Neural cell (in vitro differentiated cells): Measurements from ENCODE around the gene THRAP3. TPM values are rescaled to one million over a fixed set of nuclear protein-coding genes. Genes with fewer than 3 reads are reported as not detected.

Experiments used
- H2AFZ ChIP-seq: fragments of 200-600, 300-800 bp; sonication (generic), shearing (Covaris generic); 2 replicates; pipeline ENCODE4 v1.6.0; 2014; ENCODE audit warnings: low read depth, mild to moderate bottlenecking, antibody characterized with exemption, low read length, moderate library complexity
- H3F3A ChIP-seq: fragments of 200-600 bp; shearing (Covaris generic); 2 replicates; pipeline ENCODE4 v1.6.1; 2016; ENCODE audit warnings: mild to moderate bottlenecking, moderate library complexity, mixed read lengths, antibody characterized with exemption, low read length; ENCODE audit not compliant: insufficient read depth, poor library complexity, severe bottlenecking
- H3K27ac ChIP-seq: fragments of 200-600, 300-800 bp; sonication (generic), shearing (Covaris generic); 2 replicates; pipeline ENCODE4 v1.5.1; 2014; ENCODE audit warnings: mild to moderate bottlenecking, low read length, moderate library complexity
- H3K27me3 ChIP-seq: fragments of 300-800, 200-600 bp; sonication (generic), shearing (Covaris generic); 2 replicates; pipeline ENCODE4 v1.6.0; 2014; ENCODE audit warnings: mild to moderate bottlenecking, low read depth, low read length, moderate library complexity; ENCODE audit not compliant: insufficient read depth
- H3K36me3 ChIP-seq: fragments of 300-800, 200-600 bp; sonication (generic), shearing (Covaris generic); 2 replicates; pipeline ENCODE4 v1.5.1; 2014; ENCODE audit warnings: mild to moderate bottlenecking, antibody characterized with exemption, low read length, moderate library complexity; ENCODE audit not compliant: insufficient read depth
- H3K4me2 ChIP-seq: fragments of 300-800, 200-600 bp; sonication (generic), shearing (Covaris generic); 2 replicates; pipeline ENCODE4 v1.6.0; 2014; ENCODE audit warnings: mild to moderate bottlenecking, low read length
- H3K4me3 ChIP-seq: fragments of 300-800, 200-600 bp; sonication (generic), shearing (Covaris generic); 2 replicates; pipeline ENCODE4 v1.5.1; 2014; ENCODE audit warnings: mild to moderate bottlenecking, low read length, moderate library complexity
- H3K79me2 ChIP-seq: fragments of 200-600 bp; shearing (Covaris generic); replicated peaks from 2 replicates; pipeline ENCODE4 v1.6.0; 2014; ENCODE audit warnings: mild to moderate bottlenecking, low read length, moderate library complexity; ENCODE audit not compliant: insufficient read depth
- H3K9ac ChIP-seq: fragments of 300-800, 200-600 bp; sonication (generic), shearing (Covaris generic); 2 replicates; pipeline ENCODE4 v1.6.1; 2016; ENCODE audit warnings: mild to moderate bottlenecking, low read length, mixed read lengths
- H3K9me2 ChIP-seq: fragments of 200-600 bp; shearing (Covaris generic); 2 replicates; pipeline ENCODE4 v1.6.1; 2016; ENCODE audit warnings: mild to moderate bottlenecking, low read length, mixed read lengths; ENCODE audit not compliant: insufficient read depth
- H3K9me3 ChIP-seq: fragments of 200-600, 300-800 bp; sonication (generic), shearing (Covaris generic); 2 replicates; pipeline ENCODE4 v1.6.1; 2016; ENCODE audit warnings: mild to moderate bottlenecking, mixed run types, low read length, moderate library complexity, mixed read lengths
- H4K20me1 ChIP-seq: fragments of 200-600 bp; shearing (Covaris generic); 2 replicates; pipeline ENCODE4 v1.6.1; 2016; ENCODE audit warnings: mild to moderate bottlenecking, mixed run types; ENCODE audit not compliant: insufficient read depth
- EP300 ChIP-seq: fragments of 450-650 bp; conservative IDR thresholded peaks from 2 replicates; pipeline ENCODE4 v1.6.1; 2014; ENCODE audit warnings: antibody characterized with exemption, mild to moderate bottlenecking, moderate library complexity; ENCODE audit not compliant: poor library complexity, severe bottlenecking
- EZH2 ChIP-seq: fragments of 200-600, 300-800 bp; shearing (Covaris generic), sonication (generic); IDR thresholded peaks from 2 replicates; pipeline ENCODE4 v1.6.1; 2014; ENCODE audit warnings: antibody characterized with exemption, low read length, borderline replicate concordance, mild to moderate bottlenecking; ENCODE audit not compliant: insufficient read depth, poor library complexity, severe bottlenecking
- MXI1 ChIP-seq: fragments of 450-650 bp; conservative IDR thresholded peaks from 2 replicates; pipeline ENCODE4 v1.6.1; 2014; ENCODE audit warnings: antibody characterized with exemption, mild to moderate bottlenecking; ENCODE audit not compliant: poor library complexity, severe bottlenecking
- POLR2AphosphoS5 ChIP-seq: IDR thresholded peaks from 2 replicates; pipeline ENCODE4 v1.6.1; 2012
- RAD21 ChIP-seq: fragments of 450-650 bp; conservative IDR thresholded peaks from 2 replicates; pipeline ENCODE4 v1.6.1; 2014; ENCODE audit warnings: antibody characterized with exemption, mild to moderate bottlenecking, moderate library complexity
- SMC3 ChIP-seq: fragments of 450-650 bp; conservative IDR thresholded peaks from 2 replicates; pipeline ENCODE4 v1.6.1; 2014; ENCODE audit warnings: antibody characterized with exemption, mild to moderate bottlenecking, moderate library complexity; ENCODE audit not compliant: poor library complexity
- TAF1 ChIP-seq: IDR thresholded peaks from 2 replicates; pipeline ENCODE4 v1.6.1; 2012; ENCODE audit warnings: low read depth
- polyA plus RNA-seq: library from polyadenylated mRNA; depleted of rRNA; stranded (reverse); fragments of >200 nt; gene quantifications from 2 replicates; pipeline ENCODE4 v1.2.3, GENCODE V29; 2014
- TF ChIP-seq, protein P1 (sequence below): IDR thresholded peaks from 2 replicates; pipeline ENCODE4 v1.6.1; 2012; ENCODE audit warnings: borderline replicate concordance
- TF ChIP-seq, protein P2 (sequence below): fragments of 450-650 bp; IDR thresholded peaks from 2 replicates; pipeline ENCODE4 v1.5.1; 2014; ENCODE audit warnings: antibody characterized with exemption, mild to moderate bottlenecking, moderate library complexity; ENCODE audit not compliant: poor library complexity, severe bottlenecking

The THRAP3 gene
- polyA plus RNA-seq, 1 donor from 2014 or later: 54.4 TPM

DNA sequence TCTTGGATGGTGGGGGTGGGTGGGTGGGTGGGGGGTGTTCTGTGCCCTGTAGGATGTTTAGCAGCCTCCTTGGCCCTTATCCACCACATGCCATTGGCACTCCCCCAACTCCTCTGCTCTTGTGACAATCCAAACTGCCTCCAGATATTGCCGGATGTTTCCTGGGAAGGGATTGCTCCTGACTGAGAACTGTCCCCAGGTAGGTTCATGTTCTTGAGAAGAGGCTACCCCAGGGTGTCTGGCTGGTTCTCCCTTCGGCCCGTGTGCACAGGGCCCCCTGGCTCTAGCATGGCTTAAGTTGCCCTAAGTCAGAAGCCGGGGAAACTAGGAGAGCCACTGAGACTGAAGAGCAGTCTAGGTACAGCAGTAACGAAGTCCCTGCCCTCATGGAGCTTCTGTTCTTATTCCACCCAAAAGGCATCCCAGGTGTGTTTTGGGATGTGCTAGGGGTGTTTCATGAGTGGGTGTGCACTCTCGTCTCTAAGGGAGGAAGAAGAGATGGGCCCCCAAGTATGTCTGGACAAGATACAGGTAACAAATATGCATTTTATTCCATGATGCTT lies 19.8 kb upstream of the THRAP3 start:
- Histone ChIP-seq H3F3A (no peaks in the 10 kb centered on the region), H3K9ac (no peak overlapping the region), H3K27ac (no peak overlapping the region), H4K20me1 (no peaks in the 10 kb centered on the region), H3K27me3 (no peaks in the 10 kb centered on the region), H3K36me3 (no peaks in the 10 kb centered on the region), H3K79me2 (no peaks in the 10 kb centered on the region), H3K9me2 (no peaks in the 10 kb centered on the region), H3K4me3 (no peak overlapping the region), H3K4me2 (no peak overlapping the region), H3K9me3 (no peaks in the 10 kb centered on the region), H2AFZ (no peak overlapping the region)
- TF ChIP-seq, protein P1, sequence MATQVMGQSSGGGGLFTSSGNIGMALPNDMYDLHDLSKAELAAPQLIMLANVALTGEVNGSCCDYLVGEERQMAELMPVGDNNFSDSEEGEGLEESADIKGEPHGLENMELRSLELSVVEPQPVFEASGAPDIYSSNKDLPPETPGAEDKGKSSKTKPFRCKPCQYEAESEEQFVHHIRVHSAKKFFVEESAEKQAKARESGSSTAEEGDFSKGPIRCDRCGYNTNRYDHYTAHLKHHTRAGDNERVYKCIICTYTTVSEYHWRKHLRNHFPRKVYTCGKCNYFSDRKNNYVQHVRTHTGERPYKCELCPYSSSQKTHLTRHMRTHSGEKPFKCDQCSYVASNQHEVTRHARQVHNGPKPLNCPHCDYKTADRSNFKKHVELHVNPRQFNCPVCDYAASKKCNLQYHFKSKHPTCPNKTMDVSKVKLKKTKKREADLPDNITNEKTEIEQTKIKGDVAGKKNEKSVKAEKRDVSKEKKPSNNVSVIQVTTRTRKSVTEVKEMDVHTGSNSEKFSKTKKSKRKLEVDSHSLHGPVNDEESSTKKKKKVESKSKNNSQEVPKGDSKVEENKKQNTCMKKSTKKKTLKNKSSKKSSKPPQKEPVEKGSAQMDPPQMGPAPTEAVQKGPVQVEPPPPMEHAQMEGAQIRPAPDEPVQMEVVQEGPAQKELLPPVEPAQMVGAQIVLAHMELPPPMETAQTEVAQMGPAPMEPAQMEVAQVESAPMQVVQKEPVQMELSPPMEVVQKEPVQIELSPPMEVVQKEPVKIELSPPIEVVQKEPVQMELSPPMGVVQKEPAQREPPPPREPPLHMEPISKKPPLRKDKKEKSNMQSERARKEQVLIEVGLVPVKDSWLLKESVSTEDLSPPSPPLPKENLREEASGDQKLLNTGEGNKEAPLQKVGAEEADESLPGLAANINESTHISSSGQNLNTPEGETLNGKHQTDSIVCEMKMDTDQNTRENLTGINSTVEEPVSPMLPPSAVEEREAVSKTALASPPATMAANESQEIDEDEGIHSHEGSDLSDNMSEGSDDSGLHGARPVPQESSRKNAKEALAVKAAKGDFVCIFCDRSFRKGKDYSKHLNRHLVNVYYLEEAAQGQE: no peak
- TF ChIP-seq EP300 (no peak), SMC3 (no peak), EZH2 (no peak), MXI1 (no peak), TAF1 (no peak), POLR2AphosphoS5 (no peak), RAD21 (no peak)
- TF ChIP-seq, protein P2, sequence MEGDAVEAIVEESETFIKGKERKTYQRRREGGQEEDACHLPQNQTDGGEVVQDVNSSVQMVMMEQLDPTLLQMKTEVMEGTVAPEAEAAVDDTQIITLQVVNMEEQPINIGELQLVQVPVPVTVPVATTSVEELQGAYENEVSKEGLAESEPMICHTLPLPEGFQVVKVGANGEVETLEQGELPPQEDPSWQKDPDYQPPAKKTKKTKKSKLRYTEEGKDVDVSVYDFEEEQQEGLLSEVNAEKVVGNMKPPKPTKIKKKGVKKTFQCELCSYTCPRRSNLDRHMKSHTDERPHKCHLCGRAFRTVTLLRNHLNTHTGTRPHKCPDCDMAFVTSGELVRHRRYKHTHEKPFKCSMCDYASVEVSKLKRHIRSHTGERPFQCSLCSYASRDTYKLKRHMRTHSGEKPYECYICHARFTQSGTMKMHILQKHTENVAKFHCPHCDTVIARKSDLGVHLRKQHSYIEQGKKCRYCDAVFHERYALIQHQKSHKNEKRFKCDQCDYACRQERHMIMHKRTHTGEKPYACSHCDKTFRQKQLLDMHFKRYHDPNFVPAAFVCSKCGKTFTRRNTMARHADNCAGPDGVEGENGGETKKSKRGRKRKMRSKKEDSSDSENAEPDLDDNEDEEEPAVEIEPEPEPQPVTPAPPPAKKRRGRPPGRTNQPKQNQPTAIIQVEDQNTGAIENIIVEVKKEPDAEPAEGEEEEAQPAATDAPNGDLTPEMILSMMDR: no peak

DNA sequence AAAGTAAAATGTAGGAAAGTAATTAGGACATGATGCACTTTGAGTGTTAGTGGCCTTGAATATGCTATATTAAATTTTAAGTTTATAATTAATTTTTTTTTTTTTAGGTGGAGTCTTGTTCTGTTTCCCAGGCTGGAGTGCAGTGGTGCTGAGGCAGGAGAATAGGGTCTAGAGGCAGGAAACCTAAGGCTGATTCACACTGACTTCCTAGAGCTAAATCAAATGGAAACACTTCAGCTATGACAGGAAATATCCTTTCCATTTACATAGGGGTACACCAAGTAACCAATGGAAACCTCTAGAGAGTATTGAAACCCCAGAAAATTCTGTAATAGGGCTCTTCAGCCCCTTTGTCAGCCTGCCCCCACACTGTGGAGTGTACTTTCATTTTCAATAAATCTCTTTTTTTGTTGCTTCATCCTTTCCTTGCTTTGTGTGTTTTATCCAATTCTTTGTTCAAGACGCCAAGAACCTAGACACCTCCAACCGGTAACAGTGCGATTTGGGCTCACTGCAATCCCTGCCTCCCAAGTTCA lies 17.9 kb upstream of the THRAP3 start:
- Histone ChIP-seq H3K9ac (no peak overlapping the region), H3K4me3 (no peak overlapping the region)
- no peak for TF ChIP-seq MXI1
- TF ChIP-seq, protein P1: no peak
- no peak for TF ChIP-seq RAD21
- TF ChIP-seq TAF1: no peak

More for the DNA sequence above, 17.9 kb upstream of the THRAP3 start:
- no peaks in the 10 kb centered on the region for H3K36me3 ChIP-seq
- H4K20me1 ChIP-seq: no peaks in the 10 kb centered on the region
- H3K9me3 ChIP-seq: no peaks in the 10 kb centered on the region
- no peaks in the 10 kb centered on the region for H3F3A ChIP-seq
- H3K9me2 ChIP-seq: no peaks in the 10 kb centered on the region
- H3K79me2 ChIP-seq: no peaks in the 10 kb centered on the region
- no peaks in the 10 kb centered on the region for H3K27me3 ChIP-seq
- no peak overlapping the region for H2AFZ ChIP-seq
- H3K4me2 ChIP-seq: no peak overlapping the region
- no peak overlapping the region for H3K27ac ChIP-seq
